Cardiac septum (tissue), 1 donor: Measurements from ENCODE around the gene PRCC. TPM values are rescaled to one million over a fixed set of nuclear protein-coding genes. Genes with fewer than 3 reads are reported as not detected.

ENCODE experiments used
- DNase-seq: peaks from one replicate; pipeline ENCODE4 v3.0.0-alpha.2; 2020; ENCODE audit warnings: low spot score
- intact Hi-C: fragments of 100-400 bp; cut with DNase I; formaldehyde crosslinking; loops from one replicate; pipeline ENCODE4 v1.14.0; 2022
- total RNA-seq: library from RNA; stranded (reverse); fragmentation: NEBNext Ultra II Directional; extraction: Animal tissue kit (Norgen Biotek cat#: 25700); gene quantifications from one replicate; pipeline ENCODE4 v1.2.1, GENCODE V29; 2021
- donor health status: DM: no; HTN: no; CAD: no.

PRCC gene
- total RNA-seq, 1 donor from 2014 or later = 44.5 TPM

DNA sequence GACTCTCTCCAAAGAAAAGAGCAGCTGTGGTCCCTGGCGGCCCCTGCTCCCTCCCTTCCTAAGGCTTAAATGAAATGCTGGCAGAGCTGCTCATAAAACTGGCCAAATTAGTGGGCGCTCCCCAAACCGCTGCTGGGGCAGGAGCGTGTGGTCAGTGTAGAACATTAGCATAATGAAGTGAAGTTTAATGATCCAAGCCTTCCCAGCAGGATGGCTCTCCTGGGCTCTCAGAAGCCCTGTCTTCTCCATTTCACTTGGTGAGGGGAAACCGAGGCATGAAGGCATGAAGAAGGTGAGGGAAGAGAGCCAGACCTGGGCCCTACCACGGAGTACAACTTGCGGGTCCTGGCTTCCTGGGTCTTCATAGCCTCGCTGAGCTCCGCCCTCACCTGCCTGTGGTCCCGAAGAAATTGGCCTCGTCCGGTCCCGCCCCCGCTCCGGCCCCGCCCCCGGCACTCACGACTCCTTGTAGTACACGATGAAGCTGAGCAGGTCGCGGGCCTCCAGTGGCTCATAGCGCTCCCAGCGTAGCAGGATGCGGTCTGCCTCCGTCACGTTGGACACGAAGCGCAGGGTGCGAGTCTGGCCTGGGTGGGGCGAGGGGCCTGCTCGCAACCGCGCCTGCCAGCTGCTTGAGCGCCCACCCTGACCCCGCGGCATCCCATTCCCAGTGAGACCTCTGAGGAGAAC, 81.3 kb downstream of the PRCC start:
- no peak for DNase-seq
- intact Hi-C loops = no loop called here

DNA sequence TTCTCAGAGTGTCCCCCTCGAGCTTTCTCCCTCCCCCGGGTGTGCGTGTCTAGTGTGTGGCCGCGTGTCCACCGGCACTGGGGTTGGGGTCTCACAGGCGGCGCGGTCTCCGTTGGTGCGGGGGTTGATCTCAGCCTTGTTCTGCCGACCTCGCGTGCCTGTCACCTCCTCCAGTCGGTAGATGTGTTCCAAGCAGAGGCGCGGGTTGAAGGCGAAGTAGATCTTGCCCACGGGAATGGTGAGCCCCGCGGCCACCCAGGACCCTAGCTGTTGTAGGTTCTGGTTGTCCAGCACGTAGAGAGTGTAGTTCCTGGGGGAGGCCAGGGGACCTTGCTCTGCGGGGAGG, 81.8 kb downstream of the PRCC start:
- intact Hi-C loops = no loop called here
- no peak for DNase-seq

Other genes with a start within 250 kb of the PRCC start
- gene IQGAP3, start 195.0 kb upstream of the PRCC start, total RNA-seq = 0.16 TPM
- not detected for gene TTC24, start 187.8 kb upstream of the PRCC start, total RNA-seq
- gene NAXE, start 175.8 kb upstream of the PRCC start, total RNA-seq = 91.4 TPM
- 15.5 TPM for gene GPATCH4, start 166.1 kb upstream of the PRCC start, total RNA-seq
- 0.43 TPM for gene HAPLN2, start 148.1 kb upstream of the PRCC start, total RNA-seq
- 0.16 TPM for gene BCAN, start 125.4 kb upstream of the PRCC start, total RNA-seq
- 699 TPM for gene NES, start 90.1 kb upstream of the PRCC start, total RNA-seq
- gene CRABP2, start 62.0 kb upstream of the PRCC start, total RNA-seq = 3.7 TPM
- gene METTL25B, start 39.1 kb upstream of the PRCC start, total RNA-seq = 14.7 TPM
- gene ISG20L2, start 38.8 kb upstream of the PRCC start, total RNA-seq = 12.4 TPM
- 66.1 TPM for gene MRPL24, start 26.4 kb upstream of the PRCC start, total RNA-seq
- gene HDGF, start 15.9 kb upstream of the PRCC start, total RNA-seq = 131 TPM
- gene SH2D2A, start 49.3 kb downstream of the PRCC start, total RNA-seq = 1.4 TPM
- 0.24 TPM for gene INSRR, start 91.6 kb downstream of the PRCC start, total RNA-seq
- 1.4 TPM for gene NTRK1, start 93.3 kb downstream of the PRCC start, total RNA-seq
- 5.6 TPM for gene PEAR1, start 126.2 kb downstream of the PRCC start, total RNA-seq
- not detected for gene LRRC71, start 153.1 kb downstream of the PRCC start, total RNA-seq